Measurements from ENCODE around the gene TMEM150B.

TMEM150B gene

DNA sequence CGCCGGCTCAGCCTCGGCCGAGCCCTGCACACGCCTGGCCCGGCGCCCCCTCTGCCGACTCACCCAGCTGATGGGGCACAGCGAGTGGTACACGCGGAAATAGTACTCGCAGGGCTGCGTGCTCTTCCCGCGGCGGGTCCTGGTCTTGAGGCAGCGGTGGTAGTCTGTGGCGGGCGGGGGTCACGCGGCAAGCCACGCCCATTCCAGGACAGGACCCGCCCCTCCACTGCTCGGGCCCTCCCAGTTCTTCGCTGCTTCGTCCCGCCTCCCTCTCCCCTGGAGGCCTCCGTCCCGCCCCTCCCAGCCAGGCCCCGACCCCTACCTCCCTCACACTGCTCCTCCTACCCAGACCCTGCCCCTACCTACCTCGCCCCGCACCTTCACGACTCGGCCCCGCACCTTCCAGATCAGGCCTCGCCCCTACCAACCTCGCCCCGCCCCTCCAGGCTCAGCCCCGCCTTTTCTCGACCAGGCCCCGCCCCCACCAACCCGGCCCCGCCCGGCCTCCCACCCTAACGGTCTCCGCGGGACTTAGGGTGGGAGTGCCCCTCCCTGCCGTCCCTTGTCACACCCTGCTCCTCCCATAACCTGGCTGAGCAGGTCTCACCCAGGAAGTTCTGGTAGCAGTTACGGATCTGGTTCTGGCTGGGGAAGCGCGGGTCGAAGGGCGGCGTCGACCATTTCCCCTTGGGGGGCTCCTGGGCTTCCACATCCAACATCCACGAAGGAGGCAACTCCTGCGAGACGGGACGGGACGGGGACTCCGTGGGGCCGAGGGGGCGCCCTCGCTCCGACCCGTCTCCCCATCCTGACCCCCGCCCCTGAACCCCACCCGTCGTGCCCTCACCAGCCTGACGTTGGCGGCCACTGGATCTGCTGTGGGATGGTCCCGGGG, 28.9 kb upstream of the TMEM150B start:
- peak; percentile 79 for DNase-seq

DNA sequence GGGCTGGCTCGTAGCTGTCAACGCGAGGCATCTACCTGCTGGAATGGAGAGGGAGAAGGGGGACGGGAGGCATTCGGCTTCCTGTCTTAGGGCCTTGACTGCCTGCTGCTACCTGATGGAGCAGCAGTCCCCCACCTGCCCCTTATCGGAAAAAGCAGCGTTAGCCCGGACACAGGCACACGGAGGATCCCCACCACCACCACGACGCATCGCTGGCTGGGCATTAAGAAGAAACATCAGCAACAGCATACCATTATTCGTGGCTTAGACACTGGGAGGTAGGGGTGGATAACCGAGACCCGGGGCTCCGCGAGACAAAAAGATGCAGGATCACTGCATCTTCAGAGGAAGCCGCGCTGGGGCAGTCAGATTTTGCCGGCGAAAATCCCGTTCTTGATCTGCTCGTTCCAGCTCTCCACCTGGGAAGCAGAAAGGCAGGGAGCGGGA, 28.2 kb upstream of the TMEM150B start:
- DNase-seq: no peak

- DNase-seq: no peak
Measured at GRCh38 chr19:55352549-55353145, 27.5 kb upstream of the TMEM150B start.

GRCh38 chr19:55352040-55352439, 26.9 kb upstream of the TMEM150B start:
- DNase-seq: no peak

DNA sequence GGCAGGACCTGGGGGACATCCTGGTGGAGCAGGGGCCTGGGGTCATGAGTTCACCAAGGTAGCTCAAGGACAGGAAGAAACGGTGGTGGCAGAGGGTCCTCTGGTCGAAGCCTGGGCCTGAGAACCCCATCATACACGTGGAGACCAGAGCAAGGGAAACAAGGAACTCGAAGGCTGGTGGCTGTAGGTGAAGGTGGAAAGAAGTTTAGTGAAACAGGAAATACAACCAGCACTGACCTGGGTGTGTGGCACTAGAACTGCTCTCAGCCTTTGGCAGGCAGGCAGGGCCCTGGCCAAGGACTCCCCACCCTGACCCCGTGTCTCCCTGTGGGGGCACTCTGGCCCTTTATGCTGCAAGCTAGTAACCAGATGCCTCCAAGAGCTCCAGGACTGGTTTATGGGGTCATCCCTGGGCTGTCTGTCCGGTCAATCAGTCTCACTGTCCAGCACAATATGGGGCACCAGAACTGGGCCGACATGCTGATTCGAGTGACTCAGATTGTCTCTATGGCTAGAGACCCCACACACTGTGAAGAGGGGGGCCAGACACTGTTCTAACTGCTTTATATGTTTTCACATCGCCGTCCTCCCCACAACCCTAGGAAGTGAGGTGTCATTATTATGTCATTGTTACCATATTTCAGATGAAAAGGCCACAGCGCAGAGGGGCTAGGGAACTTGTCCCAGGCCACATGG, 25.6 kb upstream of the TMEM150B start:
- DNase-seq: no peak

DNA sequence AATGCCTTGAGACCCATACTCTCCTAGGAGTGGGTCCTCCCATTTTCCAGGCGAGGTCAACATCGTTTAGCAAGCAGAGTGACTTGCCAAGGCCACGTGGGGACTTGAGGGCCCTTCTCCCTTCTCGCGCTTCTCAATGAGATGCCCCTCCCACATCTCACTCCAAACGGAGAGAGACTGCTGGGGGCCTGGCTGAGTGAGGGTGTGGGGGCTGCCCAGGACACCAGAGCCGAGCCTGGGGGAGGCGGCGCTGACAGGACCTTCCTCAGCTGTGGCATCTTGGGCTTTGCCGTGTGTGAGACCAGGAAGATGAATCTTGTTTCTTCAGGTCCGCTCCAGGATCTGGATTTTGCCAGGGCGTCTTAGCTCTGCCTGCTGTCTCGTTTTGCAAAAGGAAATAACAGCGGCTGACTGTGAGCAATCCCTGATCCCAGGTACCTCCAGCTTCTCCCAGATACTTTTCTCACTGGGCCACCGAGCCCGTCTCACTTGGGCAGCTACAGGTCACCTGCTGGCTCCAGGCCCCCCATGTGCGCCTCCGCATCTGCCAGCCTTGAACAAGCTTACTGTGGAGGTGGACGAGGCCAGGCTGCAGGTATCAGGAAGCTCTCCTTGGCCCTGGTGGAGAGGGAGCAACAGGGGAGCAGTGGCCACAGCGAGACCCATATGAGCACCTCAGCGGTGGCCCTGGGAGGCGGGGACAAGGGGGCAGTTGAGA, 23.3 kb upstream of the TMEM150B start:
- no peak for DNase-seq

GRCh38 chr19:55347442-55348009, 22.4 kb upstream of the TMEM150B start:
- DNase-seq: no peak

- no peak for DNase-seq
Measured at GRCh38 chr19:55346725-55347441, 21.7 kb upstream of the TMEM150B start.

DNA sequence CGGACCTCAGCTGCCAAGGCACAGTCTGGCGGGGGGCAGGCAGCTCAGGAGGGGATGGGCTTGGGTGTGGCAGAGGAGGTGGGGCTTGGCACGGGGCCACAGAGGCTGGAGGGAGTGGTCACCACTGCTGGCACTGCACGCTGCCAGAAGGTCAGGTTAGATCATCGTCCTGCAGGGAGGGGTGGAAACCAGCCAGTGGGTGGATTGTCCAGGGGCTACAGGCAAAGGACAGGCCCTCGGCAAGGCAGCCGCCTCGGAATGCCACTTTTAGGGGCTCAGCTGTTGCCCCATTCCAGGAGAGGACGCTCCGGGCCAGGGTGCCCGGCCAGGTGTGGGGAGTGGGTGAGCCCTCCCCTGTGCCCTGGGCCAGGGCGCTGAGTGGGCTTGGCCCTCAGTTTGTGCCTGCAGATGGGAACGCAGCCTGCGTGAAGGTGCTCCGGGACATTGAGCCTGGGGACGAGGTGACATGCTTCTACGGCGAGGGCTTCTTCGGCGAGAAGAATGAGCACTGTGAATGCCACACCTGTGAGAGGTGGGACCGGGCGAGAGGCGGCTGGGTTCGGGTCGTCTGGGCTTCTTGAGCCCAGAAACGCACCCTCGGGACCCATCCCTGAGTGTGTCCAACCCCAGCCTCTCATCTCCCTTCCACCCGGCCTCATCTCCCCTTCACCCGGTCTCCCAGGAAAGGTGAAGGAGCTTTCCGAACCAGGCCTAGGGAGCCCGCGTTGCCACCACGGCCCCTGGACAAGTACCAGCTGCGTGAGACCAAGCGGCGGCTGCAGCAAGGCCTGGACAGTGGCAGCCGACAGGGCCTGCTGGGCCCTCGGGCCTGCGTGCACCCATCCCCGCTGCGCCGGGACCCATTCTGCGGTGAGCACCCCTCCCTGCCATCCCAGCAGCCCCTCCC, 20.9 kb upstream of the TMEM150B start:
- DNase-seq: no peak

DNA sequence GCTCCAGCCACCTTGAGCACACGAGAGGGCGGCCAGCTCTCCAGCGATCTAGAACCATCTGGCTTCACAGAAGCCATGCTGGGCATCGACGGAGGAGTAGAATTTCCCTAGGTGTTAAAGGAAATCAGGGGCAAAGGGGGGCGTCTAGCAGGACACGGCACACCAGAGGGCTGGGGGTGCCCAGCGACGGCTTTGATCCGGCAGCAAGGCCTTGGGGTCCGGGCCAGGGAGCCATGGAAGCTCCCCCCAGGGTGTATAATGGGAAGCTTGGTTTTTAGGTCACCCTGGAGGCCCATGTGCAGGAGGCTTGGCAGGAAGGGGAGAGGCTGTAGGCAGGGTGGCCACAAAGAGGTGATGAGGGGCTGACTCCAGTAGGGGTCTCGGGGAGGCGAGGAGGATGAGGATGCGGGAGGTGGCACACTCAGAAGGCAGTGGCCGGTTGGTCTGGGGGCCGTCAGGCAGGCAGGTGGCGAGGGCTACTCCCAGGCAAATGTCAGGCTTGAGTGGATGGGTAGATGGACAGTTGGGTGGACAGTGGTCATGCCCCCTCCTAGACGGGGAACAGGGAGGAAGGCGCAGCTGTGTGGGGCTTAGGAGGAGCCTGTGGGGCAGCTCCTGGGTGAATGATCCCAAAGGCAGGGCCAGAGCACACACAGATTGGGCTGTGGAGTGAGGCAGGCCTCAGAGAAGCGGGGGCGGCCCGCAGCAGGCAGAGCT, 20.1 kb upstream of the TMEM150B start:
- no peak for DNase-seq

DNA sequence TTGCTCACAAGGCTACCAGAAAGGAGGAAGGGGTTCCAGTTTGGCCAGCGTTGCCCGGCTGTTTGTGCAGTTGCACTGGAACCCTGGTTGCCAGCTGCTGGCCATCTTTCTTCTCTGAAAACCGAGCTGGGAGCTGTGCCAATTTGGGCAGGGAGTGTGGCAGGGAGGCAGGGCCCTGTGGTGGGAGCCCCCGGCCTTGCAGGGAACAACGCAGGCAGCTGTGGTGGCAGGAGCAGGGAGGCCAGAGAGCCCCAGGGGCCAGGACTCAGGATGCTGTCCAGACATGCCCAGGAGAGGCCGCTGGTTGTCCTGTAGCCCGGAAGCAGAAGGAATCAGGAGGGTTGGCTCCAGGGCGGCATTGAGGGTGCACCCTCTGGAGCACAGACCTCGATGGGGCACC, 19.3 kb upstream of the TMEM150B start:
- DNase-seq: no peak

DNA sequence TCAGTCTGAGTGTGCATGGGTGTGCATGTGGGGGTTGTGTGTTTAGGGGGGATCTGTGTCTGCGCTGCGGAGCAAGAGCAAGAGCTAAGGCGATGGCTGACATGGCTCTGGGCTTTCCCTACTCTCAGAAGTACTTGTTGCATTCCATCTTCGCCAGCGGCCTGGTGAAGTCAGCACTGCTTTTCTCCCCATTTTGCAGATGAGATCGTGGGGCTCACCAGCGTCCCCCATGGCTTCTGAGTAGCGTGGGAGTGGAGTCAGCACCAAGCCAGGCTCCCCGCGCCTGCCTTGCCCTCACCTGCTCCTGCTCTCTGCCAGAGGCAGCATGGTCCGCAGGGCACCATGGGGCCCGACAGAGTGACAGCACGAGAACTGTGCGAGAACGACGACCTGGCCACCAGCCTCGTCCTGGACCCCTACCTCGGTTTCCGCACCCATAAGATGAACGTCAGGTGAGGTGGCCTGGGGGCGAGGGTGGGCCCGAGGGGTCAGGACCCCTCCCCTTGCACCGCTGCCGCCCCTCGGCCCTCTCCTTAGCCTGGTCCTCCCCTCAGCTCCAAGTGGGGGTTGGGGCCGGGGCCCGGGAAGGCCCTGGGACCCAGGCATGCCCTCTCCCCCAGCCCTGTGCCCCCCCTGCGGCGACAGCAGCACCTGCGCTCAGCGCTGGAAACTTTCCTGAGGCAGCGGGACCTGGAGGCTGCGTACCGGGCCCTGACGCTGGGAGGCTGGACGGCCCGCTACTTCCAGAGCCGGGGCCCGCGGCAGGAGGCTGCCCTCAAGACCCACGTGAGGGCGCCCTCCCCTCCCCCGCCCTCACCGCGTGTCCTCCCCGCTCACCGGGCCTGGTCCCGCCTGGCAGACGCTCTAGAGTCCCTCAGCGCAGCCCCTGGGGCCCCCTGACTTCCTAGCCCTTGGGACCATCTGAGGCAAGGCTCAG, 16.7 kb upstream of the TMEM150B start:
- no peak for DNase-seq

- DNase-seq: peak; percentile 64
Measured at GRCh38 chr19:55341171-55341588, 16.0 kb upstream of the TMEM150B start.

- no peak for DNase-seq
Measured at GRCh38 chr19:55340784-55341147, 15.6 kb upstream of the TMEM150B start.

GRCh38 chr19:55339889-55340783, 15.0 kb upstream of the TMEM150B start:
- peak; percentile 45 for DNase-seq

DNA sequence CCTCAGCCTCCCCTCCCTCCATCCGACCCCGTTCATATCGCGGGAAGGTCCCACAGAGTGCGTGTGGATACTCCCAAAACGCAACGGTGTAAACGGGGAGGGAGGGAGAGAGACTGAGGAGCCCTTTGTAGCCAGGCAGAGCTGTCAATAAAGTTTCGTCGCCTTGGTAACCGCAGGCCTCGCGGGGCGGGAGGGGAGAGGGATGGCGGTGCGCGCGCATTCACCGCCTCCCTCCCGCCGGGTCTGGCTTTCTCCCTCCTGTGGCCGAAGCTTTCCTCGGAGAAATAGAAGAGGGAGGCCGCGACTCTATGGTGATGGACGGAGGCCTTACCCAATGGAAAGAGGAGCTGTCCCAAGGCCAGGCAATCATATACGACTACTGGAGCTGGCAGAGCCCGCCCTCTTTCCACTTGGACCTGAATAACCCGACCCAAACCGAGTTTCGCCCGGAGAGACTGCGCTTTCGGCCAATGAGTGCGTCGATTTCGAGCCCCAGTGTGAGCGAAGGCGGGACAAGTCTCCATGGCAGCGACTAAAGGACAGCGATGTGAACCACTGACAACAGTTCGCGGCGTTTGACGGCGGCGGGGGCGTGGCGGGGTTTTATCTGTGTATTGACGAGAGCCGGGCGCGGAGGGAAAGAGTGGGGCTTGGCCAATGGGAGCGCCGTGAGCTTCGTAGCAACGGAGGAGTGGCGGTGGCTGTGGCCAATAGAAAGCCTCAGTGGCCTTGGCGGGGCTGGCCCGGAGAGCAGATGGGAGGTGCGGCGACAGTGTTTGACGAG, 14.2 kb upstream of the TMEM150B start, which contains the start of gene KMT5C:
Gene KMT5C (plus strand): TSS at position 772 of the 784 bp plus-strand sequence. CDS start 2,061 bp downstream, outside the sequence.
- peak; percentile 100 for DNase-seq

DNA sequence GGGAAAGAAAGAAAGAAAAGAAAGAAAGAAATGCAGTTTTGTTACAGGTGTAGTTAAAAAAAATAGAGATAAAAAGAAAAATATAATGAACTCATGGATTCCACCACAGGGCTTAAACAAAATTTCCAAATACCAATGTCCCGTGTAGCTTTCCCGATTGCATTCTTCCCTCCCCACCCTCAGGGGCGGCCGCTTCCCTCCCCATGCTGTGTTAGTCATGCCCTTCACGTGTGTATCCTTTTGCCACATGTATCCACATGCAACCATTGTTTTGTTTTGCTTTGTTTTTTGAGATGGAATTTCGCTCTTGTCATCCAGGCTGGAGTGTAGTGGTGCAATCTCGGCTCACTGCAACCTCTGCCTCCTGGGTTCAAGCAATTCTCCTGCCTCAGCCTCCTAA, 11.0 kb upstream of the TMEM150B start:
- DNase-seq: no peak

Measured in CD4-positive, alpha-beta T cell treated with Interleukin-21 for 1 hour (primary cell).